Nephron progenitor cell (in vitro differentiated cells): ENCODE measurements around the gene ADAMTS13.

Experiments
- DNase-seq: peaks from one replicate; pipeline ENCODE4 v3.0.0; 2021
- H3K27ac Mint-ChIP-seq: 2 replicates; pipeline ENCODE4 v1.8.0; 2021; ENCODE audit warnings: mild to moderate bottlenecking, moderate library complexity, mixed read lengths
- H3K27me3 Mint-ChIP-seq: 2 replicates; pipeline ENCODE4 v1.8.0; 2021; ENCODE audit warnings: mild to moderate bottlenecking, low read depth, mixed read lengths; ENCODE audit not compliant: poor library complexity
- H3K36me3 Mint-ChIP-seq: 2 replicates; pipeline ENCODE4 v1.8.0; 2021; ENCODE audit warnings: low read depth, mixed read lengths
- H3K4me1 Mint-ChIP-seq: 2 replicates; pipeline ENCODE4 v1.8.0; 2021; ENCODE audit warnings: mixed read lengths
- H3K4me3 Mint-ChIP-seq: 2 replicates; pipeline ENCODE4 v1.8.0; 2021; ENCODE audit warnings: mild to moderate bottlenecking, moderate library complexity, mixed read lengths
- H3K9me3 Mint-ChIP-seq: 2 replicates; pipeline ENCODE4 v1.8.0; 2021; ENCODE audit warnings: mild to moderate bottlenecking, moderate library complexity, mixed read lengths
- TF ChIP-seq, protein P1 (sequence below): fragments of 200-600 bp; sonication (generic); IDR thresholded peaks from 2 replicates; pipeline ENCODE4 v1.5.0; 2021; ENCODE audit warnings: antibody characterized with exemption

Gene ADAMTS13

DNA sequence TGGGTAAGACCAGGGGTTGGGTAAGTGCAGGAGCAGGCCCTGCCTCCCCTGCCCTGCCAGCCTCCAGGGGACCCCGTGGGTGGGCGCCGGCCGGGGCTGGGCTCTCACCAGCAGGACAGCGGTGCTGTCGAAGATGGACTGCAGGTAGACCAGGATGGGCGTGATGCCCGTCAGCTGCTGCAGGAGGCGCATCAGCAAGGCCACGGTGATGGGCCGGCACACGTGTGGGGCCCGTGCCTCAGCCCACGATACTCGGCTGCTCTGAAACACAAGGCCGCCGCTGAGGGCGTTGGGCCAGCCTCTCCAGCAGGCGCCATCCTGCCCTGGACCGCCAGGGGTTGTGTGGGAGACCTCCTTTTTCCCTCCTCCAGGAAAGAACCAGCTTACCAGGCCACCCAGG, 52.7 kb downstream of the ADAMTS13 start:
- H3K27ac Mint-ChIP-seq, result no peak overlapping the region
- TF ChIP-seq, protein P1, sequence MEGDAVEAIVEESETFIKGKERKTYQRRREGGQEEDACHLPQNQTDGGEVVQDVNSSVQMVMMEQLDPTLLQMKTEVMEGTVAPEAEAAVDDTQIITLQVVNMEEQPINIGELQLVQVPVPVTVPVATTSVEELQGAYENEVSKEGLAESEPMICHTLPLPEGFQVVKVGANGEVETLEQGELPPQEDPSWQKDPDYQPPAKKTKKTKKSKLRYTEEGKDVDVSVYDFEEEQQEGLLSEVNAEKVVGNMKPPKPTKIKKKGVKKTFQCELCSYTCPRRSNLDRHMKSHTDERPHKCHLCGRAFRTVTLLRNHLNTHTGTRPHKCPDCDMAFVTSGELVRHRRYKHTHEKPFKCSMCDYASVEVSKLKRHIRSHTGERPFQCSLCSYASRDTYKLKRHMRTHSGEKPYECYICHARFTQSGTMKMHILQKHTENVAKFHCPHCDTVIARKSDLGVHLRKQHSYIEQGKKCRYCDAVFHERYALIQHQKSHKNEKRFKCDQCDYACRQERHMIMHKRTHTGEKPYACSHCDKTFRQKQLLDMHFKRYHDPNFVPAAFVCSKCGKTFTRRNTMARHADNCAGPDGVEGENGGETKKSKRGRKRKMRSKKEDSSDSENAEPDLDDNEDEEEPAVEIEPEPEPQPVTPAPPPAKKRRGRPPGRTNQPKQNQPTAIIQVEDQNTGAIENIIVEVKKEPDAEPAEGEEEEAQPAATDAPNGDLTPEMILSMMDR, result no peak
- no peak overlapping the region for H3K4me3 Mint-ChIP-seq
- H3K4me1 Mint-ChIP-seq, result peaks cover 7% of the 10 kb centered on the region
- no peaks in the 10 kb centered on the region for H3K36me3 Mint-ChIP-seq
- no peaks in the 10 kb centered on the region for H3K9me3 Mint-ChIP-seq
- DNase-seq, result no peak
- H3K27me3 Mint-ChIP-seq, result peaks cover 1% of the 10 kb centered on the region

DNA sequence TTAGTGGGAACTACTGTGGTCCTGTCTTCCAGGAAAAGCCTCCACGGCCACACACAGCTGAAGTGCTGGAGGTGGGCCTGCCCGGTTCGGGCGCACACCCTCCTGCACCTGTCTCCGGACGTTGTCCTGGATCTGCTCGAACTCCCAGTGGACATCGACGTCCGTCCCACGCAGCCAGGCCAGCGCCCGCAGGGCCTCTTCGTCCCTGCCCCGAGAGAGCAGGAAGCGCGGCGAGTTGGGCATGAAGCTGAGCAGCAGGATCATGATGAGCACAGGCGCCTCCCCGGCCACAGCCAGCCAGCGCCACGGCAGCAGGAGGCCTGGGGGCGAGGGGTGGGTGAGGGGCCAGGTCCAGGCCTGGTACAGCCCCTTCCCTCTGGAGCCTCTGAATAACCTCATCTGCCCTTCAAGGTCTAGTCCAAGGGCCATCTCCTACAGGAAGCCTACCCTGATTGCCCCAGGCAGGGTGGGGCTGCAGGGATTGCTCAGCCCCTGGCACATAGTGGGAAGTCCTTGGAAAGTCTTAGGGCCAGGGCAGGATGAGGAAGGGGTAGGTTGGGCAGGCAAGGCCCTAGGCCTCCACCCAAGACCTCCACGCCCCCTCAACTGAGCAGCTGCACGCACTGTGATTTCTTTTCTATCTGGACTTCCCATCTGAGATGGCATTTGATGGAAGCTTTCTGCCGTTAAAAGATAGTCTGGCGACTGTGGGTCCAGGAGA, 53.3 kb downstream of the ADAMTS13 start:
- H3K9me3 Mint-ChIP-seq, result no peaks in the 10 kb centered on the region
- H3K27me3 Mint-ChIP-seq, result peaks cover 5% of the 10 kb centered on the region
- DNase-seq, result no peak
- TF ChIP-seq, protein P1, result no peak
- no peak overlapping the region for H3K4me3 Mint-ChIP-seq
- no peak overlapping the region for H3K27ac Mint-ChIP-seq
- H3K36me3 Mint-ChIP-seq, result no peaks in the 10 kb centered on the region
- peaks cover 10% of the 10 kb centered on the region for H3K4me1 Mint-ChIP-seq

DNA sequence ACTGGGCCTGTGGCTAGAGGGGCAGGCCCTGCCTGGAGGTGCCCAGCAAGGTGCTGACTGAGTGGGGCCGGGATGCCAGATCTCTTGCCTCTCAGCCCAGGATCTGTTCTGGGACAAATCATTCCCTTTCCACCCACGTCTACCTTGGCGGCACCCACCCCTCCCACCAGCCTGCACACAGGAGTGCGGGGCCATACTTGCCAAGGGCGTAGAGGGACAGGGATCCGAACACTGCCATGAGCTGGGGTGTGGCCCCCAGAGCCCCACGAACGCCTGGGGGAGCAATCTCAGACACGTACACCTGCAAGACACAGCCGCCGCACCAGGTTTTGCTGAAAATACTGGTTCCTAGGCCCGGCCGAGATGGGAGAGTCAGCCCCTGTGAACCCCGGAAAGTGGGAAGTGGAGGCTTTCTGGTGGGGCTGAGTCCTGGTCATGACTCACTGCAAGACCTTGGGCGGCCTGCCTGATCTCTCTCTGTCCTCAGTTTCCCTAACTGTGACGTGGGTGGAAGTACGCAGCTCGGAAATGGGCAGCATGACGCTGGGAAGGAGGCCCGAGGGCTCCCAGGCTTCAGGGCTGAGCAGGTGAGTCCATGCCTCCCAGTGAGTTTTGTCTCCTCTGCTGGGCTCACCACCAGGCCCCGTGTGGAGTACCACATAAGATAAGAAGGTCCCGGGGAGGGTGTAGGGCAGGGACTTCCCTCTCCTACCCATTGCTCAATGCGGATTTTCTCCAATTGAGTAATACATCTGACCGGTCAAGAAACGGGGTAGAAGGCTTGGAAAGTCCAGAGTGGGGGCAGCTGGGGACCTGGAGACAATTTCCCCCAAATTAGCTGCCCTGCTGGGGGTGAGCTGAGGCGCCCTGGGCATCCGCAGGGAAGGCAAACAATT, 54.1 kb downstream of the ADAMTS13 start:
- Mint-ChIP-seq H3K27me3 (peaks cover 8% of the 10 kb centered on the region), H3K36me3 (no peaks in the 10 kb centered on the region), H3K27ac (no peak overlapping the region), H3K9me3 (no peaks in the 10 kb centered on the region), H3K4me1 (peaks cover 10% of the 10 kb centered on the region), H3K4me3 (no peak overlapping the region)
- DNase-seq, result no peak
- TF ChIP-seq, protein P1, result no peak

DNA sequence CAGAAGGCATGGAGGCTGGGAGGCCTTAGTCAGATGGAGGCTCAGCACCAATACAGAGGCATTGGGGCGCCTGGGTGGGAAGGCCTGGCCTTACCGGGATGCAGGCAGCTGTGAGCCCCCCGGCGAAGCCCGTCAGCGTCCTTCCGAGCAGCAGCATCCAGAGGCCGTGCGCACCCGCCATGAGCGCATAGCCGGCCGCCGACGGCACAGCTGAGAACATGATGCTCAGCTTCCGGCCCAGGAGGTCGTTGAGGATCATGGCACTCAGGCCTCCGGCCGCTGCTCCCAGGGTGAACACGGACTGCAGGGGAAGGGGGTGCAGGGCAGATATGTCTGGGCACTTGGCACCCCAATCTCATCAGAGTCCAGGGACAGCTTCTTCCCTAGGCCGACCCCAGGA, 54.8 kb downstream of the ADAMTS13 start:
- no peaks in the 10 kb centered on the region for H3K9me3 Mint-ChIP-seq
- peaks cover 10% of the 10 kb centered on the region for H3K4me1 Mint-ChIP-seq
- no peaks in the 10 kb centered on the region for H3K36me3 Mint-ChIP-seq
- no peak overlapping the region for H3K27ac Mint-ChIP-seq
- TF ChIP-seq, protein P1, result no peak
- no peak overlapping the region for H3K4me3 Mint-ChIP-seq
- H3K27me3 Mint-ChIP-seq, result peaks cover 8% of the 10 kb centered on the region
- no peak for DNase-seq

DNA sequence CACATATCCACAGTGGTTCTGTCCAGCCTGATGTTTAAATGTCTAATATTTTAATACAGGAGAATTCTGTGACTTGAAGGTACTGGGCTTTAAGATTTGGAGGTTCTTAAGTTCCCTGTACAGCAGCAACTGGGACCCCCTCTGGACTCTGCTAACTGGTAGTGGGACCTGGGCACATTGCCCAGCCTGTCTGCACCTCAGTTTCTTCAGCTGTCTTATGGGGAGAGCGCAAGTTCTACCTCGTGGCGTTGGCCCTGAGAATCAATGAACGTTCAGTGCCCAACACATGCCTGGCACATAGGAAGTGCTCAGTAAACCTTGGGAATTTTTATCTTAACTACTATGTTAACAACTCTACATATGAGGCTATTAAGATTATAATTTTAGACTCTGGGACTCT, 55.3 kb downstream of the ADAMTS13 start:
- no peaks in the 10 kb centered on the region for H3K9me3 Mint-ChIP-seq
- no peaks in the 10 kb centered on the region for H3K36me3 Mint-ChIP-seq
- no peak overlapping the region for H3K27ac Mint-ChIP-seq
- peaks cover 8% of the 10 kb centered on the region for H3K27me3 Mint-ChIP-seq
- DNase-seq, result no peak
- TF ChIP-seq, protein P1, result no peak
- peaks cover 15% of the 10 kb centered on the region for H3K4me1 Mint-ChIP-seq
- H3K4me3 Mint-ChIP-seq, result peak overlapping the region; percentile 52
